Esophagus muscularis mucosa (tissue), 4 donors: ENCODE results near the gene PHLPP2.

Source experiments
- EP300 ChIP-seq: sonication (generic); formaldehyde crosslinking; IDR thresholded peaks from one replicate; pipeline ENCODE4 v1.6.1; 2017; ENCODE audit warnings: antibody characterized with exemption
- POLR2A ChIP-seq: fragments of 450-650 bp; IDR thresholded peaks from one replicate; pipeline ENCODE4 v1.6.1; 2017; ENCODE audit warnings: antibody characterized with exemption, moderate library complexity, mild to moderate bottlenecking, low read depth
- POLR2AphosphoS5 ChIP-seq, 2 donors: sonication (generic); formaldehyde crosslinking; IDR thresholded peaks; one replicate each; pipeline ENCODE4 v1.6.1; 2017; ENCODE audit warnings: antibody characterized with exemption in 2 of 2
- TF ChIP-seq, protein P1 (sequence below), 3 experiments: fragments of 200-600 bp in 2 of 3; fragments of 450-650 bp in 1 of 3; sonication (generic) in 2 of 3; IDR thresholded peaks; one replicate each; pipeline ENCODE4 v1.5.1; 2017 to 2019; ENCODE audit warnings: antibody characterized with exemption in 3 of 3, mild to moderate bottlenecking in 2 of 3, moderate library complexity in 1 of 3

DNA sequence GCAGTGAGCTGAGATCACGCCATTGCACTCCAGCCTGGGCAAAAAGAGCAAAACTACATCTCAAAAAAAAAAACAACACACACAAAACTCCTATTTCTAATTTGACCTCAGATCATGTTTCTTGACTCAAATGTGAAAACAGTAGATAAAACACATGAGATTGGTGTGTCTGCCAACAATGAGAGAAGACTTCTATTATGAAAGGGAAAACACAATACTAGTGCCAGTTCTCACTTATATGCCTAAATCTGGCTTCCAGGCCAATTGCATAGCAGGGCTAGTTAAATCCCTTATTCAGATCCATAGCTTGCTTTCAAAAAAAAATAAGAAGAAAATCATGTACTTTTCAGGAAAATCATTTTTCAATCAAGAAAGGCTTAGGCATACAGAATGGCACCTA, 44.7 kb upstream of the PHLPP2 start:
- TF ChIP-seq, protein P1, sequence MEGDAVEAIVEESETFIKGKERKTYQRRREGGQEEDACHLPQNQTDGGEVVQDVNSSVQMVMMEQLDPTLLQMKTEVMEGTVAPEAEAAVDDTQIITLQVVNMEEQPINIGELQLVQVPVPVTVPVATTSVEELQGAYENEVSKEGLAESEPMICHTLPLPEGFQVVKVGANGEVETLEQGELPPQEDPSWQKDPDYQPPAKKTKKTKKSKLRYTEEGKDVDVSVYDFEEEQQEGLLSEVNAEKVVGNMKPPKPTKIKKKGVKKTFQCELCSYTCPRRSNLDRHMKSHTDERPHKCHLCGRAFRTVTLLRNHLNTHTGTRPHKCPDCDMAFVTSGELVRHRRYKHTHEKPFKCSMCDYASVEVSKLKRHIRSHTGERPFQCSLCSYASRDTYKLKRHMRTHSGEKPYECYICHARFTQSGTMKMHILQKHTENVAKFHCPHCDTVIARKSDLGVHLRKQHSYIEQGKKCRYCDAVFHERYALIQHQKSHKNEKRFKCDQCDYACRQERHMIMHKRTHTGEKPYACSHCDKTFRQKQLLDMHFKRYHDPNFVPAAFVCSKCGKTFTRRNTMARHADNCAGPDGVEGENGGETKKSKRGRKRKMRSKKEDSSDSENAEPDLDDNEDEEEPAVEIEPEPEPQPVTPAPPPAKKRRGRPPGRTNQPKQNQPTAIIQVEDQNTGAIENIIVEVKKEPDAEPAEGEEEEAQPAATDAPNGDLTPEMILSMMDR (IDR thresholded peaks at IDR 0.05) = no peak
- no peak for TF ChIP-seq POLR2A
- no peak for TF ChIP-seq EP300
- no peak for TF ChIP-seq POLR2AphosphoS5 (IDR thresholded peaks at IDR 0.05)
